ENCODE results near the gene TAP1.

GRCh38 chr6:32844839-32845383, 8.6 kb downstream of the TAP1 start:
- TF ChIP-seq CTCF (IDR thresholded peaks at IDR 0.05; ENCODE audit: low read length) (no peak), EZH2 (IDR thresholded peaks at IDR 0.05; ENCODE audit: borderline replicate concordance, low read length) (no peak)

All from OCI-LY1 (cell line).